NCI-H226 (cell line): ENCODE results near the gene NEDD4L.
"Not testable (repeated sequence)": the region's sequence is repeated elsewhere in the genome, so short reads cannot be mapped to it uniquely, and the experiment has no call there.

Experiments
- DNase-seq: peaks from one replicate; pipeline ENCODE4 v3.0.0-alpha.2; 2015

Gene NEDD4L

DNA sequence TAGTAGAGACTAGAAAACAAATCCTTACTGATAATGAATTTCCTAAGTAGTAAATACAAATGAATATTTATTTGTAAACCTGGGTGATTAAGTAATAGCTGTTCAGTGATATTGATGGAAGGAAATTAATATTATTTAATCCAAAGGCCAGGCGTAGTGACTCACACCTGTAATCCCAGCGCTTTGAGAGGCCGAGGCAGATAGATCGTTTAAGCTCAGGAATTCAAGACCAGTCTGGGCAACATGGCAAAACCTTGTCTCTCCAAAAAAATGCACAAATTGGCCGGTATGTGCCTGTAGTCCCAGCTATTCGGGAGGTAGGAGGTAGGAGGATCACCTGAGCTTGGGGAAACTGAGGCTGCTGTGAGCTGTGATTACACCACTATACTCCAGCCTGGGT lies 228.2 kb downstream of the NEDD4L start:
- no peak for DNase-seq

GRCh38 chr18:58272779-58273435 lies 228.9 kb downstream of the NEDD4L start:
- no peak for DNase-seq

- DNase-seq, result no peak
These were observed 231.2 kb downstream of the NEDD4L start for GRCh38 chr18:58275176-58275575.

DNA sequence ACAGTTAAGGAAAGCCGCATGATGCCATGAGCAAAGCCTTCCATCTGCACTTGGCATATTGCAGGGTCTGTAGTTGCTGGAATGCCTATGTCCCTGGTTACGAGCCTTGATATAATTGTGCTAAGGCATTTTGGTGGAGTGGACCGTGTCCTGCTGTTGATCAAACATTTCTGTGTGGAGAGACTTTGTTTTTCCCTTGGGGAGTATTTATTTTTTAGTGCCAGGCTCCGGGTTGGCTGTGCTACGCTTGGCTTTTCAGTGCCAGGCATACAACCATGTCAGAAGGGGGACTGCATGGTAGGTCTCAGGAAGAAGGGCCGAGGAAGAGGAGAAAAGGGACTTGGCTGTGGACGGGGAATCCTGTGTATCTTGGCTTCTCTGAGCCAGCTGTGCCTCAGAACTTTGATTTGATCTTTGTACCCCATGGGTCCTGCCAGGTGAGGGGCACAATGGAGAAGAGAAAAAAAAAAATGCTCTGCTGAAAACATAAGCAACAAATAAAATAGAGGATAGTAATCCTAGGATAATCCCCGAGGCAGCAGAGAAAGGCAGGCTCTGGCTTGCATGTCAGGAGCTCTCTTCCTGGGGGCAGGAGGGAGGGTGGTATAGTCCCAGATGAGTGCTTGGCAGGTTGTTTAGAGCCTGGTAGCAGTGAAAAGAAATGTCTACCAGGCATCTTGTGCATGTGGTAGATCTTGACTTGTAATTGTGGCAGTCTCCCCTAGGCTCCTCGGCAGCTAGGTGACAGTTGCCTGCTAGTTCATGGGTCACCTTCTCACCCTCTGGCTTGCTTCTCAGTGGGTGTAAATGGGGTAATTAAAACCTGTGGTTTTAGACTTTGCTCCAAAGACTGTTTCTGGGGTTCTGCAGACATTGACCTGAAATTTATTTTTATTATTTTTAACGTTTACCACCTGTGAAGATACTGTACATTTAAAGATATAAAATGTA lies 233.0 kb downstream of the NEDD4L start:
- no peak for DNase-seq

GRCh38 chr18:58279504-58280175 lies 235.6 kb downstream of the NEDD4L start:
- no peak for DNase-seq

GRCh38 chr18:58280191-58280590 lies 236.2 kb downstream of the NEDD4L start:
- DNase-seq, result no peak

DNA sequence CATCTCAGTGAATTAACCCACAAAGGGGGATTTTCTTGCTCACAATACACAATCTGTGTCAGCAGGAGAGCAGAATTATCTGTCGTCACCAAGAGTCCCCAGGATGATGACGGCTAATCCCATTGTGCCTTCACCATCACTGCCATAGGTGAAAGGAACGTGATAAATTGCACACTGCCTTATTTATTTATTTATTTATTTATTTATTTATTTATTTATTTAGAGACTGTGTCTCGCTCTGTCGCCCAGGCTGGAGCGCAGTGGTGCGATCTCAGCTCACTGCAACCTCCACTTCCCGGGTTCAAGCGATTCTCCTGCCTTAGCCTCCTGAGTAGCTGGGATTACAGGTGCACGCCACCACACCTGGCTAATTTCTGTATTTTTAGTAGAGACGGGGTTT lies 238.8 kb downstream of the NEDD4L start:
- DNase-seq, result not testable (repeated sequence)

GRCh38 chr18:58284699-58285448 lies 240.8 kb downstream of the NEDD4L start:
- no peak for DNase-seq

- DNase-seq, result no peak
These were observed 241.6 kb downstream of the NEDD4L start for GRCh38 chr18:58285449-58286130.

DNA sequence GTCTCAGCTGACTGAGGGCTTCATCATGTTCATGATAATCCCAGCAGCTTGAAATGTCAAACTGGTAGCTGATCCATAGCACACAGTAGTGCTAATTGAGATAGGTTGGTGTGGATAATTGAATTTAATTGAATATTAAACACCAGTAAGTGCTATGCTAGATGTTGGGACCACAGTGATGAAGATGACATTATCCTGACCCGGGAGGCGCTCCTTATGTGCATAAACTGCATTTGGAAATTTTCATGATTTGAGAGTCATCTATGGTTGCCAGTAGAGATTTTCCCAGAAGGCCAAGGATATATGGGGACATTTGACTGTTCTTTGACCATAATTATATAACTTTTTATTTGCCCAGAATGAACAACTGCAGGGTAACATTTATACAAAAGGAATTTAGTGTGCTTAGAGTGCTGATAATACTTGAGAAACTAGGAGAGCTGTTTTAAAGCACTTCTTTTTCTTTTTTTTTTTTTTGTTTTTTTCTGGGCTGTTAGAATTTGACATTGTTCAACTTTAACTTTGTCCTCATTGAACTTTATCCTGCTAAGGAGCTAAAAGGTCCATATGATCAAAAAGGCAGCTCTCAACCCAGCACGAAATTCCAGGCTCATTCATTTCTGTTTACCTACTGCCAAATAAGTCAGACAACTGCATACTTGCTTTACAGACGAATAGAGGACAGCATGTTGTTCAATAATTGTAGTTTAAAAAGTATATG lies 242.8 kb downstream of the NEDD4L start:
- DNase-seq, result no peak

- DNase-seq, result no peak
These were observed 243.6 kb downstream of the NEDD4L start for GRCh38 chr18:58287353-58288274.

- peak; percentile 35 for DNase-seq
These were observed 245.1 kb downstream of the NEDD4L start for GRCh38 chr18:58288921-58289797.

GRCh38 chr18:58290116-58290695 lies 246.2 kb downstream of the NEDD4L start:
- DNase-seq, result peak; percentile 20

- DNase-seq, result no peak
These were observed 247.1 kb downstream of the NEDD4L start for GRCh38 chr18:58291131-58291530.

DNA sequence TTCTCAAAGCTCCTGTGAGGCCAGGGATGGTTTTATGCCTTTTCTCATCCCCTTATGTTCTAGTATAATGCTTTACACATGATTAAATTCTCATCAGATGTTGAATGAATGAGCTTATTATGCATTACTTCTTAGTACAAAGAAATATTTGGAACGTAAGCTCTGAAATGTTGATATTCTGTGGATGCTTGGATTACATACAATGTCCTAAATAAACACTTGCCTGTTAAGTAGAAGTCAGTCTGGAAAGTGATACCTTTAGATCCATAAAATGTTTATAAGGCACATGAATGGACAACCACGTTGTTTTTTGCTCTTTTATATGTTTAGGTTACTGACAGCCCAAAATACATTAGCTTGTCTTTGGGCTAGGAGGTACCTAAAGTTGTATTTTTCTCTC lies 248.6 kb downstream of the NEDD4L start:
- DNase-seq, result no peak

DNA sequence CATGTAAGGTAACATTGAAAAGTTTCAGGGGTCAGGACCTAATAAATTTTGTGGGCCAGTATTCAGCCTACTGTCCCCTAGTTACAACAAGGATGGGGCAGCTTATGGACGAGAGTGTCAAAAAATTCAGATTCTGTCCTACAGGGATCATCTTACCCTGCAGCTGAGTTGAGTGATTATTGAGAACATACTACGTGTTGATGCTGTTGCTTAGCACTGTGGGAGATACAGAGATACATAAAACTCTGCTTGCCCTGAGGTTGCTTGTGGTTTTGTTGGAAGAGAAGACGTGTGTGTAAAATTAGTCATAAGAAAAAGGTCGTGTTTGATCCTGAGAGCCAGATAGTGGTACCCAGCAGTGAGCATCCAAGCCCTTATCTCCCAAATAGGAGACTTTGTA lies 253.2 kb downstream of the NEDD4L start:
- DNase-seq, result peak; percentile 21

DNA sequence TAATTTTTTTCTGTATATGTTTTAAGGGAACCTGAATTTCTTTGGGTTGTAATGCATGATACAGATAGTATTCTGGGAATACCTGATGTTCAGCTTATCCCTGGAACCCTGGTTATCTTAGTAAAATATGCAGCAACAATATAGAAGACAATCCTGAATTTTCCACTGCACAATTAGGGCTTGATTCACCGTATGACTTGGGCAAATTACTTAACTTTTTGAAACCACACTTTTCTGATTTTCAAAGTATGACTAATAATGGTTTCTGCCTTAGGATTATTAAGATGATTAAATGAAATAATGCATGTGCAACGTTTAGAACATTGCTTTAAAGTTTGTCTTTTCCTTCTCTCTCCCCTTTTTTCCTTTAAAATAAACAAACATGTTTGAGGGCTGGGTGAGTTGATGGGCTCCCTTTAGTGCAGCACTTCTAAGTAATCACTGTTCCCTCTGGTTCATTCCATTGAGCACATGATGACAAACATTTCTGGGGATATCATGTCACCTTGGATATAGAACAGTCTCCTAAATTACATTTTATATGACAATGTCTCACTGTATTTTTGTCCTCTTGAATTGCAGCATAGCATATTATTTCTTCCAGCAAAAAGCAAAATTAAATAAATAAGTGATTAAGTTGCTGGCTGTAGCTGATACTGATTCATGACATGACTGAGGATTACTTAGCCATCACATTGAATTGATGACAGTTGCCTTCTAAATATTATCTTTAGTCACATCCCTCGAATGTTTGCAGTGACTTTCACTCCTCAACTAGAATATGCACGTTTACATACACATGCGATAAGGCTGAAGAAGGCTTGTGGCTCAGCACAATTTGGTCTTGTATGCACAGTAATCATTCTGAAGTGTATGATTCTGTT lies 254.5 kb downstream of the NEDD4L start:
- no peak for DNase-seq

- no peak for DNase-seq
These were observed 255.1 kb downstream of the NEDD4L start for GRCh38 chr18:58299135-58299473.
